Measurements from ENCODE around the gene CNGB1.

GRCh38 chr16:57993897-57994296, 23.0 kb upstream of the CNGB1 start:
- no peak for TF ChIP-seq EZH2phosphoT487 (IDR thresholded peaks at IDR 0.05; ENCODE audit: low read depth, severe bottlenecking, unreplicated experiment)
- TF ChIP-seq CTCF (IDR thresholded peaks at IDR 0.05; ENCODE audit: poor library complexity): no peak
- TF ChIP-seq EZH2 (IDR thresholded peaks at IDR 0.05; ENCODE audit: borderline replicate concordance): no peak
